ENCODE results near the gene RPS15A. TPM values are rescaled to one million over a fixed set of nuclear protein-coding genes. Genes with fewer than 3 reads are reported as not detected.
A peak's percentile ranks its signal among the peaks of the same experiment; 100 is the strongest.

The RPS15A gene
- 3,560 and 3,779 TPM in 2 replicates for polyA plus RNA-seq (2013)

DNA sequence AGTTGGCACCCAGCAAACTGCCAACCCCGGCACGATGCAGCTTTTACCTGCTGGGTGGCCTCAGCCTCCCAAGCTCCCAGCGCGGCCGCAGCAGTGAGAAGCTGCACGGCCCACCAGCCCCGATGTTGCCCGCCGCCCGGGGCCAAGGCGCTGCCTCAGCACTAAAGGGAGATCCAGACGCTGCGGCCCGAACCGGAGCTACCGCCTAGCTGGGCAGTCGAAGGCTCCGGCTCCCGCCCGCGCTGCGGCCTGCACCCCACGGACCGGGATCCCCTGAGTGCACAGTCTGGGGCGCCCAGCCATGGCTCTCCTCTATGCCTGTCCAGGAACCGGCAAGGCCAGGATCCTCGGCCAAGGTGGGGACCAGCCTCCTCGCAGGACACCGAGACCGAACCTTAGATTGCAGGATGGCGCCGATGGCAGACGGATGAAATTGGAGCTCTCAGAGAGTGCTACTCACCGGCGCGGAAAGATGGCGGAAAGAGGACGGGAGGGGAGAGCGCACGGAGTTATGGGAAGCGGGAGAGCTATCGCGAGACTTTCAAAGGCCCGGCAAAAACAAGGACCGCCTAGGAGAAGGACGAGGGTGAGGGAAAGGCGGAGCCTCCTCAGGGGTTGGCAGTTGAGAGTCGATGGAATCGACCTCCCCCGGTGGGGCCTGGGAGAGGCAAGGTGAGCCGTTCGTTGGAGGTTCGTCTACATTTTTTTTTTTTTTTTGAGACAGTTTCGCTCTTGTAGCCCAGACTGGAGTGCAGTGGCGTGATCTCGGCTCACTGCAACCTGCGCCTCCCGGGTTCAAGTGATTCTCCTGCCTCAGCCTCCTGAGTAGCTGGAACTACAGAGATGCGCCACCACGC is at the start of gene RPS15A:
Gene RPS15A, minus strand, starts transcription at position 485 of the 857 bp plus-strand sequence. CDS start 1,221 bp downstream, outside the sequence.
- H3K4me2 ChIP-seq (ENCODE audit: low read length) = peak within 1 kb of the TSS; percentile 94
- H4K91ac ChIP-seq (ENCODE audit: low read depth, low read length) = peak within 1 kb of the TSS; percentile 92
- peak within 1 kb of the TSS; percentile 81 for H2AK5ac ChIP-seq (ENCODE audit: low read length)
- peaks cover 21% of the 10 kb centered on the region for H3K79me2 ChIP-seq (ENCODE audit: control insufficient read depth, insufficient read depth, low read length, poor library complexity)
- H4K12ac ChIP-seq (ENCODE audit: low read depth, low read length) = peak within 1 kb of the TSS; percentile 59
- no peaks in the 10 kb centered on the region for H3K9me3 ChIP-seq (ENCODE audit: insufficient read depth, low read depth, low read length)
- peak within 1 kb of the TSS; percentile 100 for H3K9ac ChIP-seq (ENCODE audit: low read length)
- H4K8ac ChIP-seq (ENCODE audit: low read depth, low read length) = peak within 1 kb of the TSS; percentile 74
- peak within 1 kb of the TSS; percentile 65 for H3K14ac ChIP-seq (ENCODE audit: low read length)
- peak within 1 kb of the TSS; percentile 64 for H2AFZ ChIP-seq (ENCODE audit: insufficient read depth, low read length, poor library complexity)
- H3K27me3 ChIP-seq (ENCODE audit: insufficient read depth, low read length) = no peaks in the 10 kb centered on the region
- H3K36me3 ChIP-seq (ENCODE audit: control insufficient read depth in 1 of 2, insufficient read depth in 2 of 2, low read length in 2 of 2) = peaks cover 28 to 59% of the 10 kb centered on the region in 2 experiments
- no CpG with 5 or more reads among the region's 60 CpGs for WGBS (ENCODE audit: extremely low coverage, insufficient coverage, insufficient read length)
- no peak within 1 kb of the TSS for H3K23ac ChIP-seq (ENCODE audit: low read length)
- H3K4me3 ChIP-seq (ENCODE audit: low read depth, low read length) = peak within 1 kb of the TSS; percentile 98
- H2BK5ac ChIP-seq (ENCODE audit: low read depth, low read length, poor library complexity) = peak within 1 kb of the TSS; percentile 43
- H3K18ac ChIP-seq (ENCODE audit: low read length) = peak within 1 kb of the TSS; percentile 56
- peak within 1 kb of the TSS; percentile 98 for H3K4ac ChIP-seq (ENCODE audit: low read depth, low read length)
- H2BK120ac ChIP-seq (ENCODE audit: insufficient read depth, low read length, poor library complexity) = peak within 1 kb of the TSS; percentile 84
- peak; percentile 97 to 98 for DNase-seq
- no peak within 1 kb of the TSS for H2BK12ac ChIP-seq (ENCODE audit: low read length)
- peaks cover 4% of the 10 kb centered on the region for H3K79me1 ChIP-seq (ENCODE audit: low read length)
- peak within 1 kb of the TSS; percentile 78 for H3K27ac ChIP-seq (ENCODE audit: low read depth, low read length)
- H3K4me1 ChIP-seq (ENCODE audit: control insufficient read depth in 1 of 2, insufficient read depth in 2 of 2, low read length in 2 of 2) = peaks cover 6 to 16% of the 10 kb centered on the region in 2 experiments

- H2BK5ac ChIP-seq (ENCODE audit: low read depth, low read length, poor library complexity) = no peak overlapping the region
- no peak overlapping the region for H3K23ac ChIP-seq (ENCODE audit: low read length)
- H2BK120ac ChIP-seq (ENCODE audit: insufficient read depth, low read length, poor library complexity) = no peak overlapping the region
- no CpG with 5 or more reads among the region's 6 CpGs for WGBS (ENCODE audit: extremely low coverage, insufficient coverage, insufficient read length)
- no peak overlapping the region for H3K14ac ChIP-seq (ENCODE audit: low read length)
- no peak overlapping the region for H3K9ac ChIP-seq (ENCODE audit: low read length)
- no peak overlapping the region for H2AFZ ChIP-seq (ENCODE audit: insufficient read depth, low read length, poor library complexity)
- no peak overlapping the region for H3K27ac ChIP-seq (ENCODE audit: low read depth, low read length)
- no peak overlapping the region for H3K4me3 ChIP-seq (ENCODE audit: low read depth, low read length)
- H3K79me1 ChIP-seq (ENCODE audit: low read length) = no peaks in the 10 kb centered on the region
- peaks cover 25 to 55% of the 10 kb centered on the region in 2 experiments for H3K36me3 ChIP-seq (ENCODE audit: control insufficient read depth in 1 of 2, insufficient read depth in 2 of 2, low read length in 2 of 2)
- H2AK5ac ChIP-seq (ENCODE audit: low read length) = no peak overlapping the region
- no peak overlapping the region for H3K4me2 ChIP-seq (ENCODE audit: low read length)
- H3K4me1 ChIP-seq (ENCODE audit: control insufficient read depth in 1 of 2, insufficient read depth in 2 of 2, low read length in 2 of 2) = no peaks in the 10 kb centered on the region
- H3K18ac ChIP-seq (ENCODE audit: low read length) = no peak overlapping the region
- no peak overlapping the region for H4K91ac ChIP-seq (ENCODE audit: low read depth, low read length)
- no peak overlapping the region for H3K4ac ChIP-seq (ENCODE audit: low read depth, low read length)
- H3K79me2 ChIP-seq (ENCODE audit: control insufficient read depth, insufficient read depth, low read length, poor library complexity) = no peaks in the 10 kb centered on the region
- H4K12ac ChIP-seq (ENCODE audit: low read depth, low read length) = no peak overlapping the region
- no peaks in the 10 kb centered on the region for H3K9me3 ChIP-seq (ENCODE audit: insufficient read depth, low read depth, low read length)
- DNase-seq = peak; percentile 1 to 35
- no peak overlapping the region for H4K8ac ChIP-seq (ENCODE audit: low read depth, low read length)
- H3K27me3 ChIP-seq (ENCODE audit: insufficient read depth, low read length) = no peaks in the 10 kb centered on the region
- H2BK12ac ChIP-seq (ENCODE audit: low read length) = no peak overlapping the region
Measured at GRCh38 chr16:18839555-18839954, 49.4 kb upstream of the RPS15A start.

DNA sequence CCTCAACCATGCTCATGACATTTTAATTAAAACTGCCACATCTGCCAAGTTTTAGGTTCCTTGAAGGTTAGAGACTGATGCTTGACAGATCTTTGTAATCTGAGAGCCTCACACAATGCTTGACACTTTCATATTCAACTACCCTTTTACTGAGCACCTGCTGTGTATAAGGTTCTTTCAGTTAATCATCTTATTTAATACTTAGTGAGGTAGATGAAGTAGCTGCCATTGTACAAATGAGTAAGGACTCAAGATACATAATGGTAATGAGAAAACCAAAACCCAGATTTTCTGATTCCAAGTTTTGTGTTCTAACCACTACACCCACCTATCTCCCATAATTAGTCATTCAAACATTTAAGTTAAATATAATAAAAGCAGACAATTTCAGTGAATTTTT is 46.6 kb upstream of the RPS15A start:
- H2BK120ac ChIP-seq (ENCODE audit: insufficient read depth, low read length, poor library complexity) = no peak overlapping the region
- no peaks in the 10 kb centered on the region for H3K27me3 ChIP-seq (ENCODE audit: insufficient read depth, low read length)
- H3K79me1 ChIP-seq (ENCODE audit: low read length) = no peaks in the 10 kb centered on the region
- H2BK5ac ChIP-seq (ENCODE audit: low read depth, low read length, poor library complexity) = no peak overlapping the region
- H4K91ac ChIP-seq (ENCODE audit: low read depth, low read length) = no peak overlapping the region
- H3K36me3 ChIP-seq (ENCODE audit: control insufficient read depth in 1 of 2, insufficient read depth in 2 of 2, low read length in 2 of 2) = peaks cover 29 to 54% of the 10 kb centered on the region in 2 experiments
- no peaks in the 10 kb centered on the region for H3K4me1 ChIP-seq (ENCODE audit: control insufficient read depth in 1 of 2, insufficient read depth in 2 of 2, low read length in 2 of 2)
- H3K27ac ChIP-seq (ENCODE audit: low read depth, low read length) = no peak overlapping the region
- H2AFZ ChIP-seq (ENCODE audit: insufficient read depth, low read length, poor library complexity) = no peak overlapping the region
- no peak overlapping the region for H3K4me3 ChIP-seq (ENCODE audit: low read depth, low read length)
- no peak overlapping the region for H2BK12ac ChIP-seq (ENCODE audit: low read length)
- no peak for DNase-seq
- no peak overlapping the region for H3K14ac ChIP-seq (ENCODE audit: low read length)
- no peaks in the 10 kb centered on the region for H3K79me2 ChIP-seq (ENCODE audit: control insufficient read depth, insufficient read depth, low read length, poor library complexity)
- no peak overlapping the region for H3K23ac ChIP-seq (ENCODE audit: low read length)
- H3K18ac ChIP-seq (ENCODE audit: low read length) = no peak overlapping the region
- no peak overlapping the region for H3K9ac ChIP-seq (ENCODE audit: low read length)
- no peak overlapping the region for H2AK5ac ChIP-seq (ENCODE audit: low read length)
- H3K9me3 ChIP-seq (ENCODE audit: insufficient read depth, low read depth, low read length) = no peaks in the 10 kb centered on the region
- no peak overlapping the region for H3K4ac ChIP-seq (ENCODE audit: low read depth, low read length)
- H3K4me2 ChIP-seq (ENCODE audit: low read length) = no peak overlapping the region
- no peak overlapping the region for H4K8ac ChIP-seq (ENCODE audit: low read depth, low read length)
- H4K12ac ChIP-seq (ENCODE audit: low read depth, low read length) = no peak overlapping the region

- DNase-seq = no peak
- H3K9ac ChIP-seq (ENCODE audit: low read length) = no peak overlapping the region
- H3K4me2 ChIP-seq (ENCODE audit: low read length) = no peak overlapping the region
Measured at GRCh38 chr16:18834864-18835263, 44.7 kb upstream of the RPS15A start.

More at GRCh38 chr16:18834864-18835263, 44.7 kb upstream of the RPS15A start:
- Histone ChIP-seq H3K27ac (ENCODE audit: low read depth, low read length) (no peak overlapping the region), H4K12ac (ENCODE audit: low read depth, low read length) (no peak overlapping the region), H4K91ac (ENCODE audit: low read depth, low read length) (no peak overlapping the region), H3K18ac (ENCODE audit: low read length) (no peak overlapping the region), H3K14ac (ENCODE audit: low read length) (no peak overlapping the region), H3K4ac (ENCODE audit: low read depth, low read length) (no peak overlapping the region), H3K4me1 (ENCODE audit: control insufficient read depth in 1 of 2, insufficient read depth in 2 of 2, low read length in 2 of 2) (no peaks in the 10 kb centered on the region), H3K79me1 (ENCODE audit: low read length) (no peaks in the 10 kb centered on the region), H3K23ac (ENCODE audit: low read length) (no peak overlapping the region), H2BK12ac (ENCODE audit: low read length) (no peak overlapping the region), H2BK120ac (ENCODE audit: insufficient read depth, low read length, poor library complexity) (no peak overlapping the region), H3K4me3 (ENCODE audit: low read depth, low read length) (no peak overlapping the region), H3K36me3 (ENCODE audit: control insufficient read depth in 1 of 2, insufficient read depth in 2 of 2, low read length in 2 of 2) (peaks cover 28 to 54% of the 10 kb centered on the region in 2 experiments), H2AK5ac (ENCODE audit: low read length) (no peak overlapping the region), H3K79me2 (ENCODE audit: control insufficient read depth, insufficient read depth, low read length, poor library complexity) (no peaks in the 10 kb centered on the region), H3K9me3 (ENCODE audit: insufficient read depth, low read depth, low read length) (no peaks in the 10 kb centered on the region), H2BK5ac (ENCODE audit: low read depth, low read length, poor library complexity) (no peak overlapping the region), H3K27me3 (ENCODE audit: insufficient read depth, low read length) (no peaks in the 10 kb centered on the region), H4K8ac (ENCODE audit: low read depth, low read length) (no peak overlapping the region), H2AFZ (ENCODE audit: insufficient read depth, low read length, poor library complexity) (no peak overlapping the region)
- no CpG with 5 or more reads among the region's 4 CpGs for WGBS (ENCODE audit: extremely low coverage, insufficient coverage, insufficient read length)

All from trophoblast cell (in vitro differentiated cells and primary cell).